ENCODE results near the gene ADNP.
A peak's percentile ranks its signal among the peaks of the same experiment; 100 is the strongest.
"Not testable (repeated sequence)": the region's sequence is repeated elsewhere in the genome, so short reads cannot be mapped to it uniquely, and the experiment has no call there.

The ADNP gene

DNA sequence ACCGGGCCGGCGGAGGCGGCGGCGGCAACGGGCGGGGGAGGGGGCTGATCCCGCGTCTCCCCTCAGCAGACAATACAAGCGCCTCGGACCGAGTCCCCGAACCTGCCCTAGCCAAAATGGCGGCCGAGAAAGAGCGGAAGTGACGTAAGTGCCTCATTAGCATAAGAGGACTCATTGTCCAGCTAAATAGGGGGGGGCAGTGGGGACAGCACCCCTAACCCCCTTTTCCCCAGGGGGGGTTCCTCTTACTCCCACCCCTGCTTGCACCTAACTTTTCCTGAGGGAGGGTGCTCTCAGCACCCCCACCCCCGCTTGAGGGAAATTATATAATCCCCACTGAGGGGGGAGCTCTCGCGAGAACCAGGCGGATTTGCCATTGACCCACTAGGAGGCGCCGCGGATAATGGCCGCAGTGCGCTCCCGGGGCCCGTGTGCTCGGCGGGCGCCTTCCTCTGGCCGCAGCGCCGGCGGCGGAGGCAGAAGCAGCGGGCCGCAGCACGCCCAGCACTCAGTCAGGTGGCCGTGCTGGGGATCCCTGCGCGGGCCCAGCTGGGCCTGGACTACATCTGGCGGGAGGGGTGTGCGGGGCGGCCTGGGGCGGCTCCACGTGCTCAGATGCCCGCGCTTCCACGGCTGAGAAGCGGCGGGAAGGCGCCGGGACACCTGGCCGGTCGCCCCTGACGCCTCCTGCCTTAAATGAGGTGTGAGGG, at the start of gene ADNP:
TSS of gene ADNP (minus strand) at position 132 of the 710 bp plus-strand sequence. CDS start 27,441 bp downstream, outside the sequence.
- Histone ChIP-seq H3K9me3 (ENCODE audit: low read length) (no peaks in the 10 kb centered on the region), H3K36me3 (ENCODE audit: insufficient read depth, low read length) (peaks cover 59% of the 10 kb centered on the region), H3K27me3 (ENCODE audit: insufficient read depth, low read length) (no peaks in the 10 kb centered on the region), H2AFZ (ENCODE audit: low read depth, low read length) (peak within 1 kb of the TSS; percentile 39), H3K4me1 (ENCODE audit: insufficient read depth, low read length) (peaks cover 20% of the 10 kb centered on the region), H3K4me3 (ENCODE audit: low read length) (peak within 1 kb of the TSS; percentile 91)

DNA sequence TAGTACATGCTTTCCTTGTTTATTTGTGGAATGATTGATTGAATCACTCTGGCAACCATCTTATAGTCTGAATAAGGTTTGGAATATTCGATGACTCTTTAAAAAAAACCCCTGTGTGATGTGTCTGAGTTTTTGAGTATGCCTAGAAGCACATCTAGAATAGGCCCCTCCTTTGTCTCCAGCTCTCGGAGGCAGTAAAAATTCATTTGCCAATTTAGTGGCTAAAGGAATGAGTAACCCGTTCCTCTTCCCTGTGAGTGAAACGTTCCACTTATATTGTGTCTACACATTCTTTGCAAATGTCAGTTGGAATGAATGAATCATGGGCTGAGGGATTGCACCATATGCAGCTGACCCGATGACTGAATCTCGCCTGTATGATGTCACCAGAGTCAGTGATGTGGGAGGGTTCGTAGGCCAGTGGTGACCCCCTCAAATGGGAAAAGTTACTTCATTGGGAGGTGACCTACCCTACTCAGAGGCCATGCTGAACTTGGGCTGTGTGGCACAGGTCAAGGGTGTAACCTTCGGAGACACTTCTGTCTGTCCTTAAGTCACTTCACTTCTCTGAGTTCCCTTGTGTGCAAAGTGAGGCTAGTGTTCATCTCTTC, 48.9 kb upstream of the ADNP start:
- H3K4me1 ChIP-seq (ENCODE audit: insufficient read depth, low read length): peaks cover 22% of the 10 kb centered on the region
- H3K9me3 ChIP-seq (ENCODE audit: low read length): no peaks in the 10 kb centered on the region
- H3K36me3 ChIP-seq (ENCODE audit: insufficient read depth, low read length): no peaks in the 10 kb centered on the region
- H2AFZ ChIP-seq (ENCODE audit: low read depth, low read length): no peak overlapping the region
- H3K27me3 ChIP-seq (ENCODE audit: insufficient read depth, low read length): no peaks in the 10 kb centered on the region
- no peak overlapping the region for H3K4me3 ChIP-seq (ENCODE audit: low read length)

DNA sequence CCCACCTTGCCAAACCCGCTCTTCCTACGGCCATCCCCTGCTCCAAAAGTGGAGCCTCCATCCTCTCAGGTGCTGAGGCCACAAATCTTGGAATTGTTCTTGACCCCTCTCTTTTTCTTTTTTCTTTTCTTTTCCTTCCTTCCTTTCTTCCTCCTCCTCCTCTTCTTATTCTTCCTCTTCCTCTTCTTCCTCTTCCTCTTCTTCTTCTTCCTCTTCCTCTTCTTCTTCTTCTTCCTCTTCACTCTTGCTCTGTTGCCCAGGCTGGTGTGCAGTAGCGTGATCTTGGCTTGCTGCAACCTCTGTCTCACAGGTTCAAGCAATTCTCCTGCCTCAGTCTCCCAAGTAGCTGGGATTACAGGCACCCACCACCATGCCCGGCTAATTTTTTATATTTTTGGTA, 47.3 kb upstream of the ADNP start:
- H2AFZ ChIP-seq (ENCODE audit: low read depth, low read length); H3K9me3 ChIP-seq (ENCODE audit: low read length); H3K27me3 ChIP-seq (ENCODE audit: insufficient read depth, low read length); H3K36me3 ChIP-seq (ENCODE audit: insufficient read depth, low read length); H3K4me3 ChIP-seq (ENCODE audit: low read length): not testable (repeated sequence)
- peaks cover 22% of the 10 kb centered on the region for H3K4me1 ChIP-seq (ENCODE audit: insufficient read depth, low read length)

DNA sequence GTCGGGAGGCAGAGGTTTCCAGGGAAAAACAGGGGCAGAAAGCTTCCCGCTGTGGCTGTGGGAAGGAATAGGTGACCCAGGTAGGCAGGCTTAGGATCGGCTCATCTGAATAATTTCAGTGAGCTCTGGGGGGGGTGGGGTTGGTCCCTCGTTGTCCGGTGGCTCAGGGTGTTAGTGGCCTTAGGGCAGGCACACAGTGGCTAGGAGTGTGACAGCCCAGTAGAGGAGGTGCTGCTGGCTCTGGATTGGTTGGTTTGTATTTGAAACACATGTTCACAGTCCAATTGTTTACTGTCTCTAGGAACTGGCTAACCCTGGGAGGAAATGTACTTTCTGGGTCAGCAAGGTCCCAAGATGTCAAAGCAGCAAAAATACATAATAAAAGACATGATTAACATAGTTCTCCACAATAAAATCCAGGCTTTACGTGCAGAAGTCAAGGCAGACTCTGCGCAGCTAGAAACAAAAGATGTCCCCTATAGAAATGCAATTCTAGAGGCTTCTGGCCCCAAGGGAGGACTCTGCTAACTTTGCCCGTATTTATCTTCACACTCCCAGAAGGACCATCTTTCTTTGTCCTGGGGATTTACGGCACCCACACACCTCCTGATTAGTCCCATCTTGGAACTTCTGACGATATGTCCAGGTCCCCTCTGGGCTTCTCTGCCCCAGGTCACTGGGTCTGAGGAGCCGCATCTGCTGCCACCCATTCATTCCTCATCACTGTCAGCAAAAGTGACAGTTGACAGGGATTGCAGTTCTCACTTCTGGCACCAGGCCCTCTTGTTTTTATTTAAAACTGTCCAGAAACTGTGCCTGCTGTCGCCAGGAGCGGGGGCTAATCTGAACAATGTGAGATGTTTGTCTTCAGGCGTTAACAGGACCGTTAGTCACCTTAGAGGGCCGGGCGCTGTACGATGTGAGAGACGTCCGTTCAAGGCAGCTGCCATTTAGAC, 46.1 kb upstream of the ADNP start:
- H3K4me3 ChIP-seq (ENCODE audit: low read length): no peak overlapping the region
- H3K4me1 ChIP-seq (ENCODE audit: insufficient read depth, low read length): peaks cover 22% of the 10 kb centered on the region
- peaks cover 2% of the 10 kb centered on the region for H3K9me3 ChIP-seq (ENCODE audit: low read length)
- H3K27me3 ChIP-seq (ENCODE audit: insufficient read depth, low read length): no peaks in the 10 kb centered on the region
- no peaks in the 10 kb centered on the region for H3K36me3 ChIP-seq (ENCODE audit: insufficient read depth, low read length)
- H2AFZ ChIP-seq (ENCODE audit: low read depth, low read length): no peak overlapping the region

DNA sequence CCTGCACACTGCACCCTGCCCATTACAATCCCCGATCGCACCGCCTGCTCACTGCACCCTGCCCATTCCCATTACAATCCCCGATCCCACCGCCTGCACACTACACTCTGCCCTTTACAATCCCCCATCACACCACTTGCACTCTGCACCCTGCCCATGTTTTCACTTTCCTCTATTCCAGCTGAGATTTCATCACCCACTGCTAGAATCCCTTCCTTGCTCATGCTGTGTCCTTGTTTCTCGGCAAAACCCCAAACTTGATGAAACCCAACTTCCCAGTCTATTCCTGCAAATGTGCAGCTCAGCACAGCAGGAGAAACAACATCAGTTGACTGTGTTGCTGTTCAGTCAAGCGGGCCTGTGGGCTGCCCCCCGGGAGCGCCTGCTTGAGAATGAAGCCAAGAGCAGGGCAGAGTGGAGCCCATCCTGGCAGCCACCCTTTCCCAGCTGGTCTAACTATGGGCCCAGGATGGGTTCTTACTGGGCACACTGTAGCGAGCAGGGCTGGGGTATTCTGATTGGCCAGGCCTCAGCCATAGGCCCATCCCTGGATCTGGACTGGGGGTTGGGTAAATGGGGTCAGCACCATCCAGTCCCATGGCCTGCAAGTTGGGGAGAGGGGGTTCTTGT, 44.6 kb upstream of the ADNP start:
- Histone ChIP-seq H3K4me1 (ENCODE audit: insufficient read depth, low read length) (peaks cover 19% of the 10 kb centered on the region), H2AFZ (ENCODE audit: low read depth, low read length) (no peak overlapping the region), H3K36me3 (ENCODE audit: insufficient read depth, low read length) (no peaks in the 10 kb centered on the region), H3K27me3 (ENCODE audit: insufficient read depth, low read length) (no peaks in the 10 kb centered on the region), H3K4me3 (ENCODE audit: low read length) (no peak overlapping the region), H3K9me3 (ENCODE audit: low read length) (peaks cover 2% of the 10 kb centered on the region)

DNA sequence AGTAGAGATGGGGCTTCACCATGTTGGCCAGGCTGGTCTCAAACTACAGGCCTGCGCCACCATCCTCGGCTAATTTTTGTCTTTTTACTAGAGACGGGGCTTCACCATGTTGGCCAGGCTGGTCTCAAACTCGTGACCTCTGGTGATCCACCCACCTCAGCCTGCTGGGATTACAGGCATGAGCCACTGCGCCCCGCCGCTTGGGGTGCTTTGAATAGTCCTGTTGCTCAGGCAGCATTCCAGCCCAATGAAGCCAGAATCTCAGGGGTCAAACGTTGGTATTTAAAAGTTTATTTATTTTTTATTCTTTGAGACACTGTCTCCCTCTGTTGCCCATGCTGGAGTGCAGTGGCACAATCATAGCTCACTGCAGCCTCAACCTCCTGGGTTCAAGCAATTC, 38.7 kb upstream of the ADNP start:
- Histone ChIP-seq H3K4me3 (ENCODE audit: low read length) (no peak overlapping the region), H3K27me3 (ENCODE audit: insufficient read depth, low read length) (no peaks in the 10 kb centered on the region), H2AFZ (ENCODE audit: low read depth, low read length) (no peak overlapping the region), H3K9me3 (ENCODE audit: low read length) (peaks cover 2% of the 10 kb centered on the region), H3K36me3 (ENCODE audit: insufficient read depth, low read length) (no peaks in the 10 kb centered on the region), H3K4me1 (ENCODE audit: insufficient read depth, low read length) (peaks cover 28% of the 10 kb centered on the region)

DNA sequence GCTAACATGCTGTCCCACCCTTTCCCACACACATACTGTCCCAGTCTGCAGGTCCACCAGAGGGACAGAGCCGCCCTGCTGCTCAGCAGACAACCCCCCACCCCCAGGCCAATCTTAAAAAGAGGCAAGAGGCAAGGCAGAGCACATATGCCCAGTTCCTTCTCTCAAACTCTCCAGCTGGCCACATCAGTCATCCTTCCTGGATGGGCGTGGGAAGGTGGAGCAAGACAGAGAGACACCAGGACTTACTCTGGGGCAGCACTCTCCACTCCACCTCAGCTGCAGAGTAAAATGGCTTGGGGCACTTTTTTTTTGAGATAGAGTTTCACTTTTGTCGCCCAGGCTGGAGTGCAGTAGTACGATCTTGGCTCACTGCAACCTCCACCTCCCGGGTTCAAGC, 38.2 kb upstream of the ADNP start:
- H3K36me3 ChIP-seq (ENCODE audit: insufficient read depth, low read length): no peaks in the 10 kb centered on the region
- H2AFZ ChIP-seq (ENCODE audit: low read depth, low read length): no peak overlapping the region
- H3K4me1 ChIP-seq (ENCODE audit: insufficient read depth, low read length): peaks cover 28% of the 10 kb centered on the region
- no peaks in the 10 kb centered on the region for H3K27me3 ChIP-seq (ENCODE audit: insufficient read depth, low read length)
- H3K4me3 ChIP-seq (ENCODE audit: low read length): no peak overlapping the region
- H3K9me3 ChIP-seq (ENCODE audit: low read length): peaks cover 2% of the 10 kb centered on the region

DNA sequence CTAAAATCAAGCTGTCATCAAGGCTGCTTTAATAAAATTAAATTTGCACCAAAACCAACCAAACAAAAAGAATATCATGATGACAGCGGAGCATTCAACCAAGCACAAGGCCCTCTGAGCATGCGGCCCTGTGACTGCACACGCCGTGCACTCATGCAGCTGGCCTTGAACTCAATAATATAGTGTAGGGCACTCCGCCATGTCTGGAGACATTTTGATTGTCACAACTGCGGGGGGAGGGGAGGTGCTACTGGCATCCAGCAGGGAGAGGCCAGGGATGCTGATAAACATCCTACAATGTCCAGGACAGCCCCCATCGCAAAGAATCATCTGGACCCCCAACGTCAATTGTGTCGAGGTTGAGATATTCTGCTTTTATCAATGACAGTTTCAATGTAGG, 37.1 kb upstream of the ADNP start:
- Histone ChIP-seq H3K4me3 (ENCODE audit: low read length) (peak overlapping the region; percentile 25), H3K36me3 (ENCODE audit: insufficient read depth, low read length) (no peaks in the 10 kb centered on the region), H2AFZ (ENCODE audit: low read depth, low read length) (peak overlapping the region; percentile 79), H3K4me1 (ENCODE audit: insufficient read depth, low read length) (peaks cover 28% of the 10 kb centered on the region), H3K9me3 (ENCODE audit: low read length) (no peaks in the 10 kb centered on the region), H3K27me3 (ENCODE audit: insufficient read depth, low read length) (no peaks in the 10 kb centered on the region)

DNA sequence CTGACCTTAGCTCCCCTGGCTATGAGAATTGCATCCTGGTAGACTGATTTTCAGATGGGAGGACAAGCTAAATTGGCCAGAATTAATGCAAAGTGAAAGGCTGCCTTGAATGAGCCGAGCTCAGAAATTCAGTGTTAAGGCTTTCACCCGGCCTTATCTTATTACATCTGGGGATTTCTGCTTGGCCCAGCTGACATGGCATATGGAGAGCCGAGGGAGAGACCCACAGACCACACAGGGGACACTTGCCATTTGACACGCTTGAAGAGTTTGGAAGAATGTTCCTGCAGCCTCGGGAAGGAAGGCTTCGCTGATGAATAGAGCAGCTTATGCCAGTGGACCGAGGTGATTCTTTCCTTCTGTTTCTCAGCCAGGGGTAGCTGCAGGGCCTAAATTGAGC, 36.3 kb upstream of the ADNP start:
- H2AFZ ChIP-seq (ENCODE audit: low read depth, low read length): peak overlapping the region; percentile 79
- no peaks in the 10 kb centered on the region for H3K9me3 ChIP-seq (ENCODE audit: low read length)
- peaks cover 28% of the 10 kb centered on the region for H3K4me1 ChIP-seq (ENCODE audit: insufficient read depth, low read length)
- peak overlapping the region; percentile 25 for H3K4me3 ChIP-seq (ENCODE audit: low read length)
- no peaks in the 10 kb centered on the region for H3K36me3 ChIP-seq (ENCODE audit: insufficient read depth, low read length)
- H3K27me3 ChIP-seq (ENCODE audit: insufficient read depth, low read length): no peaks in the 10 kb centered on the region

DNA sequence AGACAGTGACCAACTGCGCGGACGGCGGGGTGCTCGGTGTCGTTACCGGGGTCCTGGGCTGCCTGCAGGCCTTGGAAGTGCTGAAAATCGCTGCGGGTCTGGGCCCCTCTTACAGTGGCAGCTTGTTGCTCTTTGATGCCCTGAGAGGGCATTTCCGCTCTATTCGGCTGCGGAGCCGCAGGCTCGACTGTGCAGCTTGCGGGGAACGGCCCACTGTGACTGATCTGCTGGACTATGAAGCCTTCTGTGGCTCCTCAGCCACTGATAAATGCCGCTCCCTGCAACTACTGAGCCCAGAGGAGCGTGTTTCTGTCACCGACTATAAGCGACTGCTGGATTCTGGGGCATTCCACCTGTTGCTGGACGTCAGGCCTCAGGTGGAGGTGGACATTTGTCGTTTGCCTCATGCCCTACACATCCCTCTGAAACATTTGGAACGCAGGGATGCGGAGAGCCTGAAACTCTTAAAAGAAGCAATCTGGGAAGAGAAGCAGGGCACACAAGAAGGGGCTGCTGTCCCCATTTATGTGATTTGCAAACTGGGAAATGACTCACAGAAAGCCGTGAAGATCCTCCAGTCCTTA, 28.4 kb upstream of the ADNP start:
- H3K9me3 ChIP-seq (ENCODE audit: low read length): no peaks in the 10 kb centered on the region
- peaks cover 30% of the 10 kb centered on the region for H3K4me1 ChIP-seq (ENCODE audit: insufficient read depth, low read length)
- peak overlapping the region; percentile 84 for H3K4me3 ChIP-seq (ENCODE audit: low read length)
- H2AFZ ChIP-seq (ENCODE audit: low read depth, low read length): no peak overlapping the region
- H3K27me3 ChIP-seq (ENCODE audit: insufficient read depth, low read length): no peaks in the 10 kb centered on the region
- peaks cover 12% of the 10 kb centered on the region for H3K36me3 ChIP-seq (ENCODE audit: insufficient read depth, low read length)

DNA sequence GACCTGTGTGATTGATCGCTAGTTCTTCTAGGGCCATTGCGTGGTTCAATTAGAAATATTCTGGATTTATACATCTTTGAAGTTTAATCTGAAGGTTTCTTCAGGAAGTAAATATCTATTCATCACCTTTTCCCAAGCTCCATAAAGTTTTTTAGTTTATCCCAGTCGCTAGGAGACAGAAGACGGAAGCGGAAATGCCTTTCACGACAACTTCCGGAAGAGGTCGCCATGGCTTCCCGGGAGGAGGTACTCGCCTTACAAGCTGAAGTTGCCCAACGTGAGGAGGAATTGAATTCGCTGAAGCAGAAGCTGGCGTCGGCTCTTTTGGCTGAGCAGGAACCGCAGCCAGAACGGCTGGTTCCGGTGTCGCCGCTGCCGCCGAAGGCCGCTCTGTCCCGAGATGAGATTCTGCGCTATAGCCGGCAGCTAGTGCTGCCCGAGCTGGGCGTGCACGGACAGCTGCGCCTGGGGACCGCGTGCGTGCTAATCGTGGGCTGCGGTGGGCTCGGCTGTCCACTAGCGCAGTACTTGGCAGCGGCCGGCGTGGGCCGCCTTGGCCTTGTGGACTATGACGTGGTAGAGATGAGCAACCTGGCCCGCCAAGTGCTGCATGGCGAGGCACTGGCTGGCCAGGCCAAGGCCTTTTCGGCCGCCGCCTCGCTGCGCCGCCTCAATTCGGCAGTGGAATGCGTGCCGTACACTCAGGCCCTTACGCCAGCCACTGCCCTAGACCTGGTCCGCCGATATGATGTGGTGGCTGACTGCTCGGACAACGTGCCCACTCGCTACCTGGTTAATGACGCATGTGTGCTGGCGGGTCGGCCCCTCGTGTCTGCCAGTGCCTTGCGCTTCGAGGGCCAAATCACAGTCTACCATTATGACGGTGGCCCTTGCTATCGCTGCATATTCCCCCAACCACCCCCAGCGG, 27.6 kb upstream of the ADNP start, which contains the start of gene MOCS3:
TSS of gene MOCS3 (plus strand) at position 204 of the 928 bp plus-strand sequence. CDS start at position 229, 25 bp downstream.
- Histone ChIP-seq H2AFZ (ENCODE audit: low read depth, low read length) (peak within 1 kb of the TSS; percentile 69), H3K9me3 (ENCODE audit: low read length) (no peaks in the 10 kb centered on the region), H3K27me3 (ENCODE audit: insufficient read depth, low read length) (no peaks in the 10 kb centered on the region), H3K4me1 (ENCODE audit: insufficient read depth, low read length) (peaks cover 30% of the 10 kb centered on the region), H3K4me3 (ENCODE audit: low read length) (peak within 1 kb of the TSS; percentile 84), H3K36me3 (ENCODE audit: insufficient read depth, low read length) (peaks cover 20% of the 10 kb centered on the region)
